Endothelial cell of umbilical vein (primary cell): ENCODE measurements around the gene DNAJB9. TPM values are rescaled to one million over a fixed set of nuclear protein-coding genes. Genes with fewer than 3 reads are reported as not detected.

Experiments used
- BruUV-seq: library from RNA; stranded (reverse); fragments of 400-500 nt; replicated peaks from 2 replicates; lab custom pipeline; 2021; lab: Mats Ljungman, UMichigan
- CTCF ChIA-PET: fragments of 300-600, 350-600 bp; sonication (Branson Sonifier 250); formaldehyde crosslinking; loops from one replicate; lab custom pipeline; 2021; ENCODE audit warnings: antibody characterized with exemption, inconsistent platforms; lab: Charles Lee
- POLR2A ChIA-PET: fragments of 300-600, 350-600 bp; sonication (Branson Sonifier 250); formaldehyde crosslinking; loops from one replicate; lab custom pipeline; 2021; ENCODE audit warnings: antibody characterized with exemption, inconsistent platforms; lab: Charles Lee
- DNase-seq: peaks from one replicate; pipeline ENCODE4 v3.0.0-alpha.2; 2011; ENCODE audit warnings: low read depth, low spot score
- FAIRE-seq: peaks from 2 replicates; lab custom pipeline; 2011; peaks lifted over from hg19 to GRCh38; lab: Jason Lieb, UNC
- H2AFZ ChIP-seq: 2 replicates; pipeline ENCODE4 v1.6.0; 2012; ENCODE audit warnings: low read depth, low read length, control low read depth, inconsistent platforms
- H3K27ac ChIP-seq: 2 replicates; pipeline ENCODE4 v1.5.1; 2011; ENCODE audit warnings: low read depth, mild to moderate bottlenecking, control low read depth, low read length, moderate library complexity; ENCODE audit not compliant: insufficient read depth
- H3K27me3 ChIP-seq, 2 experiments: 2 replicates each; pipeline versions ENCODE4 v1.6.0 to v1.6.1; 2011; ENCODE audit warnings: low read length in 2 of 2, mixed read lengths in 1 of 2; ENCODE audit not compliant: control insufficient read depth in 2 of 2, insufficient read depth in 2 of 2
- H3K36me3 ChIP-seq, 2 experiments: 2 replicates in 1 of 2; 3 replicates in 1 of 2; pipeline ENCODE4 v1.5.1; 2011; ENCODE audit warnings: low read length in 2 of 2, mild to moderate bottlenecking in 1 of 2, moderate library complexity in 1 of 2; ENCODE audit not compliant: control insufficient read depth in 2 of 2, insufficient read depth in 2 of 2; ENCODE audit errors: extremely low read depth in 1 of 2
- H3K4me1 ChIP-seq: 3 replicates; pipeline ENCODE4 v1.5.1; 2011; ENCODE audit warnings: mild to moderate bottlenecking, low read length; ENCODE audit not compliant: control insufficient read depth, insufficient read depth; ENCODE audit errors: extremely low read depth
- H3K4me2 ChIP-seq: 2 replicates; pipeline ENCODE4 v1.6.1; 2011; ENCODE audit warnings: low read length, control low read depth, mixed read lengths; ENCODE audit not compliant: insufficient read depth
- H3K4me3 ChIP-seq, 3 experiments: fragments of 200-600 bp in 1 of 3; sonication (generic), shearing (Covaris generic) in 1 of 3; replicated peaks in 1 of 3; 2 replicates each; pipeline ENCODE4 v1.5.1; 2011 to 2016; ENCODE audit warnings: control low read depth in 3 of 3, low read length in 3 of 3, mild to moderate bottlenecking in 2 of 3, inconsistent platforms in 1 of 3, low read depth in 1 of 3, moderate library complexity in 1 of 3; ENCODE audit not compliant: insufficient read depth in 1 of 3
- H3K79me2 ChIP-seq: 2 replicates; pipeline ENCODE4 v1.6.0; 2012; ENCODE audit warnings: low read length, inconsistent platforms; ENCODE audit not compliant: control insufficient read depth, insufficient read depth
- H3K9ac ChIP-seq: replicated peaks from 2 replicates; pipeline ENCODE3; 2011; ENCODE audit warnings: low read length, control low read depth; ENCODE audit not compliant: insufficient read depth; ENCODE audit errors: extremely low read depth
- H3K9me1 ChIP-seq: replicated peaks from 3 replicates; pipeline ENCODE4 v1.6.0; 2011; ENCODE audit warnings: mild to moderate bottlenecking, low read length; ENCODE audit not compliant: control insufficient read depth, insufficient read depth; ENCODE audit errors: extremely low read depth
- H3K9me3 ChIP-seq: replicated peaks from 2 replicates; pipeline ENCODE4 v1.5.1; 2012; ENCODE audit warnings: low read length, inconsistent platforms; ENCODE audit not compliant: control insufficient read depth, insufficient read depth
- H4K20me1 ChIP-seq: replicated peaks from 2 replicates; pipeline ENCODE3; 2011; ENCODE audit warnings: mild to moderate bottlenecking, low read length; ENCODE audit not compliant: control insufficient read depth, insufficient read depth; ENCODE audit errors: extremely low read depth
- CTCF ChIP-seq, 2 donors: IDR thresholded peaks; 1 replicate in 1 of 2; 2 replicates in 1 of 2; pipeline ENCODE4 v1.5.1; 2011; ENCODE audit warnings: low read length in 2 of 2, mild to moderate bottlenecking in 2 of 2, moderate library complexity in 2 of 2, control low read depth in 1 of 2, inconsistent platforms in 1 of 2, low read depth in 1 of 2; ENCODE audit not compliant: insufficient read depth in 1 of 2; ENCODE audit errors: extremely low read depth in 1 of 2
- EZH2 ChIP-seq: IDR thresholded peaks from 2 replicates; pipeline ENCODE4 v1.6.1; 2012; ENCODE audit warnings: borderline replicate concordance, low read depth, mild to moderate bottlenecking, moderate library complexity, low read length, inconsistent platforms; ENCODE audit not compliant: severe bottlenecking
- FOS ChIP-seq: IDR thresholded peaks from 2 replicates; pipeline ENCODE4 v1.6.1; 2011; ENCODE audit warnings: mild to moderate bottlenecking, low read length, moderate library complexity, borderline replicate concordance; ENCODE audit not compliant: insufficient read depth
- GATA2 ChIP-seq: IDR thresholded peaks from 2 replicates; pipeline ENCODE4 v1.7.0; 2011; ENCODE audit warnings: low read depth, mild to moderate bottlenecking, moderate library complexity, mixed read lengths, low read length; ENCODE audit not compliant: insufficient read length, insufficient read depth
- JUN ChIP-seq: IDR thresholded peaks from 2 replicates; pipeline ENCODE4 v1.6.1; 2011; ENCODE audit warnings: borderline replicate concordance, low read depth; ENCODE audit not compliant: insufficient read length, insufficient read depth
- MAX ChIP-seq: IDR thresholded peaks from 2 replicates; pipeline ENCODE4 v1.6.1; 2011; ENCODE audit not compliant: insufficient read depth, insufficient read length
- MYC ChIP-seq: IDR thresholded peaks from one replicate; pipeline ENCODE4 v1.6.1; 2011; ENCODE audit warnings: mild to moderate bottlenecking, low read depth, low read length
- POLR2A ChIP-seq: IDR thresholded peaks from 2 replicates; pipeline ENCODE4 v1.6.1; 2012; ENCODE audit warnings: low read depth, mild to moderate bottlenecking, control low read depth, low read length
- POLR2AphosphoS5 ChIP-seq: IDR thresholded peaks from 2 replicates; pipeline ENCODE4 v1.6.1; 2012; ENCODE audit warnings: low read depth, mild to moderate bottlenecking, control low read depth, low read length, moderate library complexity; ENCODE audit not compliant: insufficient read depth
- dilution Hi-C: fragments of 300-500 bp; cut with MboI; formaldehyde crosslinking; loops from one replicate; pipeline ENCODE4 v1.15.0; 2019; ENCODE audit warnings: low sequenced_read_pairs; ENCODE audit not compliant: extremely low pct_ligation_motif_present
- intact Hi-C: fragments of 100-400 bp; cut with micrococcal nuclease; formaldehyde crosslinking; loops from one replicate; pipeline ENCODE4 v1.10.0; 2022
- polyA plus RNA-seq, 4 experiments: library from polyadenylated mRNA; depleted of rRNA in 3 of 4; stranded (reverse) in 3 of 4; unstranded in 1 of 4; fragments of >200 nt; gene quantifications; 2 replicates each; pipeline versions ENCODE4 v1.2.1 to v1.2.3, GENCODE V29; 2011 to 2012; ENCODE audit warnings: missing spikeins in 1 of 4
- total RNA-seq: library from RNA; stranded (reverse); gene quantifications from 2 replicates; pipeline ENCODE4 v1.2.3, GENCODE V29; 2021

The DNAJB9 gene
- total and polyA plus RNA-seq, 2 donors (not counting 3 experiments of a cell fraction or from before 2014, with no cell fraction given): 11.7 to 11.9 TPM

- dilution Hi-C loops (no loop called here), intact Hi-C loops (no loop called here)
- no peaks in the 10 kb centered on the region for H3K36me3 ChIP-seq
- H3K79me2 ChIP-seq: peaks cover 26% of the 10 kb centered on the region
- TSS peak; percentile 54 for BruUV-seq
- peak overlapping the region; percentile 60 for H2AFZ ChIP-seq
- H4K20me1 ChIP-seq: no peaks in the 10 kb centered on the region
- peak overlapping the region; percentile 93 for H3K4me2 ChIP-seq
- POLR2A ChIA-PET: interaction anchor here (1.2 to 2.3 kb wide), 2 partner anchors 44 to 69 kb away, joined by 3 to 9 read pairs; partner anchors contain the start of genes DNAJB9, NRCAM and THAP5
- H3K4me3 ChIP-seq: peak overlapping the region; percentile 69 to 95 (median 73)
- TF ChIP-seq CTCF (IDR thresholded peaks at IDR 0.05; ENCODE audit: extremely low read depth in 1 of 2, insufficient read depth in 1 of 2, low read depth in 1 of 2, low read length in 2 of 2) (peak in 1 of 2 donors; percentile 8), MYC (no peak), JUN (peak; percentile 76), GATA2 (no peak), POLR2A (no peak), MAX (no peak), EZH2 (no peak), FOS (peak; percentile 73), POLR2AphosphoS5 (no peak)
- FAIRE-seq (peak; percentile 31), DNase-seq (peak; percentile 75)
- CTCF ChIA-PET: interaction anchor here (0.9 to 1.6 kb wide), 4 partner anchors 8 to 28 kb away, joined by 3 to 5 read pairs (median 4); no protein-coding TSS in a partner anchor
- H3K27ac ChIP-seq: peak overlapping the region; percentile 93
- no peaks in the 10 kb centered on the region for H3K9me3 ChIP-seq
- H3K27me3 ChIP-seq: no peaks in the 10 kb centered on the region
- H3K9ac ChIP-seq: peak overlapping the region; percentile 94
- no peaks in the 10 kb centered on the region for H3K9me1 ChIP-seq
- H3K4me1 ChIP-seq: peaks cover 17% of the 10 kb centered on the region
Observed at GRCh38 chr7:108525327-108525984, 44.2 kb upstream of the DNAJB9 start.
